ENCODE data around the gene TMEM259. TPM values are rescaled to one million over a fixed set of nuclear protein-coding genes. Genes with fewer than 3 reads are reported as not detected.

TMEM259 gene
- total and polyA plus RNA-seq, 9 of the 15 experiments (the other 6 are each of a cell fraction or from before 2014, with no cell fraction given): 0.52 to 231 (median 63.6) TPM

DNA sequence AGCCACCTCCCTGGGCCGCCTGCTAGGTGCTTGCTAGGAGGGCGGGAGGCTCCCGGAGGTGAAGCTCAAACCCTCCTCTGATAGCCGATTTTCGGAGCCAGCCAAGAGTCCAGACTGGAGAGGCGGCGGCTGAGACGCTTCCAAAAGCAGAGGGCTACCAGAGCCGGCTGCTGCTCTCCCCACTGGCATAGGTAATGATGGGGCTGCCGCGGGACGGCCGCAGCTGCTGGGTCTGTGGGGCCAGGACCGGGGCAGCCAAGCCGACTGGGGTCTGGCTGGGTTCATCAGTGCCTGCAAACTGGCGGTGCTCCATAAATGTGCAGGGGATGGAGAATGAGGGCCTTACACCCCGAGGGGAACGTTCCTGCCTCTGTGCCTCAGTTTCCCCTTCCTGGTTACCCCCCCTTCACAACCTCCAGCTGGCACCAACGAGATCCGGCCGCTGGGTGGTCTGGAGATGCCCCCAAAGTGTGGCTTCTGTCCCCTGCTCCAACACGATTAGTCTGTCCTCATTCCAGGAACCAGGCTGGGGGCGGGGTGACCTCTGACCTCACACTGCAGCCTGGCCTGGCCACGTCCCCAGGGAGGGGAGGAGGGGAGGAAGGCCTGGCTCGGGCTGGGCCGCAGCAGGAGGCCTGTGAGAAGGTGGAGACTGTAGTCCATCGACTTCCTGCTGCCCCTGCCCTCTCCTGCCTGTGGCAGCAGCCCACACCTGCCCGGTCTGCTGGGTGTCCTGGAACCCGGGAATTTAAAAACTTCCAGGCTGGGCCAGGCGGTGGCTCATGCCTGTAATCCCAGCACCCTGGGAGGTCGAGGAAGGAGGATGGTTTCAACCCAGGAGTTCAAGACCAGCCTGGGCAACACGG, 40.6 kb downstream of the TMEM259 start:
- H3K36me3 ChIP-seq (ENCODE audit: control insufficient read depth, insufficient read depth, low read length): 0 out of 3 replicates have a peak, but pooled peaks cover under 1% of the 10 kb centered on the region
- peak overlapping the region; percentile 86 for H3K4me2 ChIP-seq (ENCODE audit: insufficient read depth, low read length)
- no peaks in the 10 kb centered on the region for H3K9me1 ChIP-seq (ENCODE audit: control insufficient read depth, insufficient read depth, low read length)
- peak overlapping the region; percentile 38 for H3K4me3 ChIP-seq
- DNase-seq (ENCODE audit: extremely low read depth in 1 of 4, low spot score in 3 of 4) (peak; percentile 85 to 98 (median 88)), FAIRE-seq (peak; percentile 94), ATAC-seq (peak; percentile 86)
- intact Hi-C loops (cut with micrococcal nuclease): loop anchor here (1.0 to 5.0 kb wide), 3 partner anchors 55 to 208 kb away; no protein-coding TSS in a partner anchor
- peaks cover 25 to 76% of the 10 kb centered on the region in 2 experiments for H3K4me1 ChIP-seq (replicated peaks in 1 of 2; ENCODE audit: control insufficient read depth in 2 of 2, insufficient read depth in 2 of 2, low read length in 2 of 2)
- ChIA-PET POLR2A (interaction anchor here (0.8 to 1.3 kb wide), 4 partner anchors 9 to 57 kb away, joined by 3 to 6 read pairs (median 5); no protein-coding TSS in a partner anchor), CTCF (ENCODE audit: low intra/inter-chr PET ratio) (interaction anchor here (5.7 kb wide), 1 partner anchor 57 kb away, joined by 158 read pairs; the partner anchor contains the start of gene ARID3A)
- WGBS (ENCODE audit: insufficient coverage, low coverage, missing lambda C conversion rate): 4% methylated on average over 27 of the region's 32 CpGs
- H3K9me3 ChIP-seq (replicated peaks; ENCODE audit: control insufficient read depth, insufficient read depth, low read depth, low read length): no peaks in the 10 kb centered on the region
- H2AFZ ChIP-seq (ENCODE audit: low read depth, low read length): peak overlapping the region; percentile 37
- in situ Hi-C loops (cut with MboI): loop anchor here (5.0 kb wide), 1 partner anchor 58 kb away; no protein-coding TSS in a partner anchor
- peak overlapping the region; percentile 85 for H3K27ac ChIP-seq (ENCODE audit: extremely low read depth, low read depth, low read length)
- TSS peak; percentile 86 for BruUV-seq (replicated peaks)
- H3K27me3 ChIP-seq (ENCODE audit: control insufficient read depth in 2 of 2, insufficient read depth in 2 of 2, low read length in 2 of 2): no peaks in the 10 kb centered on the region
- H3K9ac ChIP-seq (ENCODE audit: insufficient read depth in 1 of 2, low read depth in 2 of 2, low read length in 2 of 2): peak overlapping the region; percentile 80 to 94
- H3K79me2 ChIP-seq (ENCODE audit: control insufficient read depth, insufficient read depth, low read length): peaks cover 26% of the 10 kb centered on the region
- no peaks in the 10 kb centered on the region for H4K20me1 ChIP-seq (replicated peaks; ENCODE audit: control insufficient read depth, insufficient read depth, low read length)
- TF ChIP-seq FOXA1 (IDR thresholded peaks at IDR 0.05; ENCODE audit: borderline replicate concordance) (no peak), MECOM (CRISPR knock-in tag; IDR thresholded peaks at IDR 0.05) (0 out of 2 replicates have a peak, but pooled peaks have one; percentile 54), SMAD3 (CRISPR knock-in tag; conservative IDR thresholded peaks at IDR 0.05) (no peak), SMARCE1 (IDR thresholded peaks at IDR 0.05) (0 out of 2 replicates have a peak, but pooled peaks have one; percentile 77), ZNF3 (CRISPR knock-in tag; IDR thresholded peaks at IDR 0.05) (no peak), MEIS2 (IDR thresholded peaks at IDR 0.05; ENCODE audit: partially characterized antibody) (no peak), TBL1XR1 (IDR thresholded peaks at IDR 0.05; ENCODE audit: low read length in 2 of 2) (peak in 1 of 2 experiments; percentile 84; a peak in 2 of 4 replicates)
- TF ChIP-seq, protein P1, sequence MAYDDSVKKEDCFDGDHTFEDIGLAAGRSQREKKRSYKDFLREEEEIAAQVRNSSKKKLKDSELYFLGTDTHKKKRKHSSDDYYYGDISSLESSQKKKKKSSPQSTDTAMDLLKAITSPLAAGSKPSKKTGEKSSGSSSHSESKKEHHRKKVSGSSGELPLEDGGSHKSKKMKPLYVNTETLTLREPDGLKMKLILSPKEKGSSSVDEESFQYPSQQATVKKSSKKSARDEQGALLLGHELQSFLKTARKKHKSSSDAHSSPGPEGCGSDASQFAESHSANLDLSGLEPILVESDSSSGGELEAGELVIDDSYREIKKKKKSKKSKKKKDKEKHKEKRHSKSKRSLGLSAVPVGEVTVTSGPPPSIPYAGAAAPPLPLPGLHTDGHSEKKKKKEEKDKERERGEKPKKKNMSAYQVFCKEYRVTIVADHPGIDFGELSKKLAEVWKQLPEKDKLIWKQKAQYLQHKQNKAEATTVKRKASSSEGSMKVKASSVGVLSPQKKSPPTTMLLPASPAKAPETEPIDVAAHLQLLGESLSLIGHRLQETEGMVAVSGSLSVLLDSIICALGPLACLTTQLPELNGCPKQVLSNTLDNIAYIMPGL (CRISPR knock-in tag; IDR thresholded peaks at IDR 0.05): no peak
- TF ChIP-seq, protein P2, sequence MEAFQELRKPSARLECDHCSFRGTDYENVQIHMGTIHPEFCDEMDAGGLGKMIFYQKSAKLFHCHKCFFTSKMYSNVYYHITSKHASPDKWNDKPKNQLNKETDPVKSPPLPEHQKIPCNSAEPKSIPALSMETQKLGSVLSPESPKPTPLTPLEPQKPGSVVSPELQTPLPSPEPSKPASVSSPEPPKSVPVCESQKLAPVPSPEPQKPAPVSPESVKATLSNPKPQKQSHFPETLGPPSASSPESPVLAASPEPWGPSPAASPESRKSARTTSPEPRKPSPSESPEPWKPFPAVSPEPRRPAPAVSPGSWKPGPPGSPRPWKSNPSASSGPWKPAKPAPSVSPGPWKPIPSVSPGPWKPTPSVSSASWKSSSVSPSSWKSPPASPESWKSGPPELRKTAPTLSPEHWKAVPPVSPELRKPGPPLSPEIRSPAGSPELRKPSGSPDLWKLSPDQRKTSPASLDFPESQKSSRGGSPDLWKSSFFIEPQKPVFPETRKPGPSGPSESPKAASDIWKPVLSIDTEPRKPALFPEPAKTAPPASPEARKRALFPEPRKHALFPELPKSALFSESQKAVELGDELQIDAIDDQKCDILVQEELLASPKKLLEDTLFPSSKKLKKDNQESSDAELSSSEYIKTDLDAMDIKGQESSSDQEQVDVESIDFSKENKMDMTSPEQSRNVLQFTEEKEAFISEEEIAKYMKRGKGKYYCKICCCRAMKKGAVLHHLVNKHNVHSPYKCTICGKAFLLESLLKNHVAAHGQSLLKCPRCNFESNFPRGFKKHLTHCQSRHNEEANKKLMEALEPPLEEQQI (IDR thresholded peaks at IDR 0.05): no peak
